HG03196 (cell line): ENCODE data around the gene POLR3E.
"Not testable (repeated sequence)": the region's sequence is repeated elsewhere in the genome, so short reads cannot be mapped to it uniquely, and the experiment has no call there.

ENCODE experiments used
- ATAC-seq: cut with Tn5 transposase; IDR thresholded peaks from one replicate; pipeline ENCODE4 v1.9.1; 2021; ENCODE audit not compliant: unreplicated experiment

POLR3E gene

GRCh38 chr16:22330326-22330725 is 33.1 kb downstream of the POLR3E start:
- ATAC-seq: no peak

- no peak for ATAC-seq
Observed at GRCh38 chr16:22333457-22333994, 36.3 kb downstream of the POLR3E start.

GRCh38 chr16:22335668-22336246 is 38.5 kb downstream of the POLR3E start:
- ATAC-seq: no peak

DNA sequence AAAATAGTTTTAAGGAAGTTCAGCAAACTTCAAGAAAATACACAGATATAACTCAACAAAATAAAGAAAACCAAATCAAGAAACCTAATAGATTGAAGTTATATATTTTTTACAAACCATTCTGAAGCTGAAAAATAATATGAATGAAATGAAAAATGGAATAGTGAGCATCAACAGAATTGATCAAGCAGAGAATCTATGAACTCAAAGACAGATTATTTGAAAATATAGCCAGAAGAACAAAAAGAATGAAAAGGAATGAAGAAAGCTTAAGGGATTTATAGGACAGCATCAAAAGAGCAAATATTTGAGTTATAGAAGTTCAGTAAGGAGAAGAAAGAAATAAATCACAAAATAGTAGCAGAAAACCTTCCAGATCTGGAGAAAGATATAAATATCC is 39.4 kb downstream of the POLR3E start:
- no peak for ATAC-seq

- no peak for ATAC-seq
Observed at GRCh38 chr16:22337045-22337444, 39.8 kb downstream of the POLR3E start.

GRCh38 chr16:22337849-22338635 is 40.8 kb downstream of the POLR3E start:
- ATAC-seq: no peak

- no peak for ATAC-seq
Observed at GRCh38 chr16:22340945-22341344, 43.7 kb downstream of the POLR3E start.

- ATAC-seq: no peak
Observed at GRCh38 chr16:22342082-22342481, 44.9 kb downstream of the POLR3E start.

DNA sequence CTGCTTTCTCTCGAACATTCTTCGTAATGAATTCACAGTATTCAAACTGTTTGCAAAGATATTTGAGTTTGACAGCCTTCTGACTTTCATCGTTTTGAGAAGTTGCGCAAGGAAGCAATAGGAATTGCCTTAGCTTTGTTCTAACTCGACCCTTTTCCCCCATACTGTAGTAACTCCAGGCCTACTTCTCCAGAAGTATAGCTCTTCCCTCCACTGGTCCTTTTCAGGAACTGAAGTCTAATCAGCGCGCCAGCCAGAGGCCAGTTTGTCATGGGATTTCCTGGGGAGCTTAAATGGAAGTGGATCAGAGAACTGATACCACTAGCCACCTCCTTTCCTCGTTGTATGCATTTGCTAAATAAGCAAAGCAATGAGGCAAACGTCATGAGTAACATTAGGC is 49.3 kb downstream of the POLR3E start:
- ATAC-seq: no peak

DNA sequence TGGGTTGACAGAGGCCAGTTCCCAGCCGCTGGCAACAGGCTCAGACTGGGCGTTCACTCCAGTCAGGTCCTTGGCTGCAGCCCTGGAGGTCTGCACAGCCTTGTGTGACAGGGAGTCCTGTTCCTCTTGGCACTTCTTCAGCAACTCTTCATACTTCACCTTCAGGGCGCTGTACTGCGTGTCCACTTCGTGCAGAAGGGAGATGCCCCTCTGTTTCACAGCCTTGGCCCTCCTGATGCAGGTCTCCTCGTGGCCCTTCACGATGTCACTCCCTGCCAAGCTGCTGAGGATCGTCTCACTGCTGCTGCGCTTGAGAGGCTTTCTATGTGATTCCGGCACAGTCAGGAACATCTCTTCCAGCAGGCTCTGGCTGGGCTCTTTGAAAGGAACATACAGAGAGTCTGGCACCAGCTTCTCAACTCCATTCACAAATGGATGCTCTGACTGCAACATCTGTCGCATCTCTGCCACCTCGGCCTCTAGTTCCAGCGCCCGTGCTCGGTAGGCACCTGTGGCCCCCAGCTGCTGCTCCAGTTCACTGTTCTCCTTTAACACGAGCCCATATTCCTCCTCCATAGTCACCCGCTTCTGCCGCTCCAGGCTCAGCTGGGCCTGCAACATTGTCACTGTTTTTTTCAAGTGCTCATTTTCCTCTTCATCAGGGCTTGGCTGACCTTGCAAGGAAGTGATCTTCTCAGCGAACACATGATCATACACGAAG is 50.1 kb downstream of the POLR3E start:
- ATAC-seq: no peak

GRCh38 chr16:22348291-22348690 is 51.1 kb downstream of the POLR3E start:
- no peak for ATAC-seq

- not testable (repeated sequence) for ATAC-seq
Observed at GRCh38 chr16:22351017-22351416, 53.8 kb downstream of the POLR3E start.

- no peak for ATAC-seq
Observed at GRCh38 chr16:22352140-22352539, 54.9 kb downstream of the POLR3E start.

DNA sequence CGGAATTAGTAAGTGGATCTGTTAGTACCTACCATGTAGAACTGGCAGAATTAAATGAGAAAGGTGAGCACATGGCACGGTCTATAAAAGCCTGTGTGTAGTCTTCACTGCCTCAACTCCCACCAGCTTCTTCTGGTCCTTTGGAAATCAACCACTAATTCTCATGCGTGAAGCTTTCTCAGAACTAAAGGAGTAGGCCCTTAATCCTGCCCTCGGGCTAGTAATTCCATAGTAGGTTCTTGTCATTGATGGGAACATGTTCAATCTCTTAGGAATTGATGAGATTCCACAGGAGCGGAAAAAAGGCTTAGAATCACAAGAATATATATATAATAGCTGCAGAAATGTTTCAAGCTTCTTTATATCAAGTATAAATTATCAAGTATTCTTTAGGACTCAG is 55.5 kb downstream of the POLR3E start:
- no peak for ATAC-seq

DNA sequence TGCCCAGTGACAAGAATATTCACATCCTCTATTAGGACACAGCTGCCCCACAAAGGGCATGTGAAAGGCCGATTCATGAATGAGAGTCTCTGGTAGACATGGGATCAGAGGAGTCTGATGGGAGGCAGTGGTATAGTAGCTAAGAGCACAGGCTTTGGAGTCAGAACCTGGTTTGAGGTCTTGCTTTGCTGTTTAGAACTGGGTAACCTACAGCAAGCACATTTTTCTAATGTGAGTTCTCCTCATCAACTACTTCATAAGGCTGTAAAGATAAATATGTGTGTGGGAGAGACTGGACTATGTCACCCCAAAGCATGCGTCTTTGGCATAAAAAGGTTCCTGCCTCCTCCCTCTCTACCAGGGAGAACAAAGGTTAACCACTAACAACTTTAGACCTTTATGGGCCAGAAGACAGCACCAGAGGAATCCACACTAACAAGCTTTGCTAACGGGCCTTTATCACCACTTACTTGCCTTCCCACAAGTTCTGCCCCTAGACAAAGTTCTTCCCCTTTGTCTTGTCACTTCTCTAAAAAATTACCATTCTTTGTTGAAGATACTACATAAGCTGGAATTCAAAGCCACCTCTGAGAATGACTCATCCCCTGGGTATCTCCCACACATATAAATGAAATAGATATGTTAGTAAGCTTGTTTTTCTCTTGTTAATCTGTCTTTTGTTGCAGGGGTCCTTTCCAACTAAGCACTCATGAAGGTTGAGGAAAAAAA is 56.1 kb downstream of the POLR3E start:
- peak; percentile 37 for ATAC-seq

- ATAC-seq: no peak
Observed at GRCh38 chr16:22353933-22354541, 56.8 kb downstream of the POLR3E start.

- ATAC-seq: no peak
Observed at GRCh38 chr16:22355487-22355908, 58.3 kb downstream of the POLR3E start.

DNA sequence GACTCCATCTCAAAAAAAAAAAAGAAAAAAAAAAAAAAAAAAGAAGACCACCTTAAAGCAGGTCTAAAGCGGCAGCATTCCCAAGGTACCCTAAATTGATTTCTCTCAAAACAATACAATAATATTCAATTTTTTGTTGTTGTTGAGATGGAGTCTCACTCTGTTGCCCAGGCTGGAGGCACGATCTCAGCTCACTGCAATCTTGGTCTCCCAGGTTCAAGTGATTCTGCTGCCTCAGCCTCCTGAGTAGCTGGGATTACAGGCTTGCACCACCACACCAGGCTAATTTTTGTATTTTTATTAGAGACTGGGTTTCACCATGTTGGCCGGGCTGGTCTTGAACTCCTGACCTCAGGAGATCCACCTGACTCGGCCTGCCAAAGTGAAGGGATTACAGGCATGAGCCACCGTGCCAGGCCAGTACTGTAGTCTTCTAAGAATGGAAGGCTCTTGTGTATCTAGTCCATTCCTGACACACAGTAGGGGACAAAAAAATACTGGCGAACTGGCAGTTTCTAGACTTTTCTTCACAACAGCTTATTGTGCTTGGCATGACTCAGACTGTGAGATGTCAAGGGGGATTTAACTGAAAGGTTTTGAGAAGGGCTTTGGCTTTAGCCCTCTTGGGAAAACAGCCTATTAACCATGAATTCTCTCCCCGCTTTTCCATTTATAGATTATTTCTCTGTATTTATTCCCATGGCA is 59.9 kb downstream of the POLR3E start:
- peak; percentile 19 for ATAC-seq

GRCh38 chr16:22357635-22357971 is 60.4 kb downstream of the POLR3E start:
- peak; percentile 45 for ATAC-seq

DNA sequence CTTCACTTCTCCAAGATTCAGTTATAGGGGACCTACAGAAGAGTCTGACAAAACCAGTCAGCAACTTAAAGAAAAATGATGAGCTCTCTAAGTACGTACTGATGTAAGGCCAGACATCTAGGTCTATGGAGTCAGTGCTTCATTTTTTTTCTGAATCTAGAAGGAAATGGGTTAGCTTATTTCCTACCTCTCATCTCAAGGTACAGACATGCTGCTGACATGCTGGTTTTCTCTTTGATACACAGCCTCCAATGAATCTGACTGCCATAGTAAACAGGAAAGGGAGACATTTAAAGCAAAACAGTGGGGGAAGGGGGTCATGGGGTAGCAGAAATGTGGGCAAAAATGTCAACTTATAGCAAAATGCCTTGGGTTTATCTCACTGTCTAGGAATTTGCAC is 60.8 kb downstream of the POLR3E start:
- ATAC-seq: no peak
